RPMI7951 (cell line): Measurements from ENCODE around the gene DHRS7. TPM values are rescaled to one million over a fixed set of nuclear protein-coding genes. Genes with fewer than 3 reads are reported as not detected.

Experiments used
- DNase-seq: peaks from one replicate; pipeline ENCODE4 v3.0.0-alpha.2; 2012; ENCODE audit warnings: low read depth
- total RNA-seq: library from RNA; depleted of rRNA; stranded (reverse); fragments of >200 nt; shearing (Covaris generic); gene quantifications from 2 replicates; pipeline ENCODE4 v1.2.3, GENCODE V29; 2014

DHRS7 gene
- total RNA-seq, 1 experiment from 2014 or later = 74.3 TPM

DNA sequence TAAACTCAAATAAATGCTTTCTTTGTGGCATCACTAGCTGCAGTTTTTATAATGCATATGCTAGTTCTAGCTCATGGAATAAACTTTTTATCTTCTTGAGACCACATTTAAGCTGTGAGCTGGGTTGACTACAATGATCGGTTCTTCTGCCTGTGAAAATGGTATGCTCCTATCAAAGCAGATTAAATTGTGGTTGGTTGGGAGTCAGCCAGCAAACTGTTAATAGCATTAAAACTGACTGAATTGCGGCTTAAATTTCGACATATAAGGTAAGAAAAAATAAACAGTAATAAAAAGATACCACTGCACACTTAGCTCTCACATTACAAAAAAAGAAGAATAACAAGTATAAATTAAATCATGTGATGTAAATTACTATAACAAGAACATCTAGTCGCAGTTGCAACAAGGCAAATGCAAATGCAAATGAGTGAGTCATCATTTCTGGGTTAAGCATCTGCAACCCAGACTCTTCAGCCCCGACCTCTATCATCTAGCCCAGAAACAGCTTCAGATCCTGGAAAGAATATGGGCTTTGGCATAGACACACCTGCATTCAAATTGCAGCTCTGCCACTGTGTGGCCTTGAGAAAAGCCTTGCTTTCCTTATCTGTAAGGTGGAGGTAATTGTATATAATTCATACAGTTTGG, 19.8 kb upstream of the DHRS7 start:
- DNase-seq = no peak

DNA sequence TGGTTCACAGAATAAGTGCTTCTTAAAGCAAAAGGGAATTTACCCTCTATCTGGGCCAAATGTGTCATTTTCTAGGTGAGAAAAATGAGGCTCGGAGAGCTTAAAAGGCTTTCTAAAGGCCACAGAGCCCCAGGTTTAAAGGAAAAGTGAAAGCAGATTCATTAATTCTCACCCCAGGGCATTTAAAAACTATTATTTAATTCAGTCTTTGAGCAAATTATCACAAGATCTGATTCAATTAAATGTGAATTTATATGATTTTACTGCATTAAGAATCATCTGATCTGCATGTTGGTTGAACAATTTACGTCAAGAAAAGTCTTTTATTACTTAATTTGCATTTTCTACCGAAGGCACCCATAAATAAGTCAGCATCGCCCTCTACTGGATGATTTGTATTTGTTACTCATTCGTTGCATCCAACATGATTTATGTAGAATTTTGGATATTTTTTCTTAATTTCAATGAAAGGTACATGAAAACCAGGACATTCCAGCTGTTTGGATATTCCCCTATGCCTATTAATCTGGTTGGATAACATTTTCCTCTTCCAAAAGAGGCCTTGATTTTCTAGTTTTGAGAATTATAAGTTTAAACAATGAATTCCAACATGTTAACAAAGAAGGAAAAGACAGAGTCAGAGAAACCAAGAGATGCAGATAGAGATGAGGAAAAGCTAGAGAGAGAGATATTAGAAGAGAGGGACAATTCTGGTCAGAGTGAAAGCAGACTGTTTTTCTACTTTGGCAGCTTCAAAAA, 19.1 kb upstream of the DHRS7 start:
- peak; percentile 58 for DNase-seq

DNA sequence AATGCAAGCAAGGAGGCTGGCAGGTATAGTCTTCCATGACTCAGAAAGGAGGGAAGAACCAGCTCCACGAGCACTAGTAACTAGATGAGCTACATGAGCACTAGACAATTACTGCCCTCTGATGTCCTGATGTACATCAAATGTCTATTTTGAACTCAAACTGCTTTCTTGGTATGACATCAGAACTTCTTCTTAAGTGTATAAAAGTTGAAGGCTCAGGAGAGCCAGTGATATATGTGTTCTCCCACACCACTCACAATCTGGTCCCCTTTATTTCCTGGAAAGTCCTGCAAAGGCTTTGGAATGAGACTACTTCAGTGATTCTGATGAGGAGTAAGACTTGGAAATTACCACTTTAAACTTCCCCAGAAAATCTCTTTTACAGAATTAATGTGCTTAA, 18.5 kb upstream of the DHRS7 start:
- DNase-seq = peak; percentile 34

DNA sequence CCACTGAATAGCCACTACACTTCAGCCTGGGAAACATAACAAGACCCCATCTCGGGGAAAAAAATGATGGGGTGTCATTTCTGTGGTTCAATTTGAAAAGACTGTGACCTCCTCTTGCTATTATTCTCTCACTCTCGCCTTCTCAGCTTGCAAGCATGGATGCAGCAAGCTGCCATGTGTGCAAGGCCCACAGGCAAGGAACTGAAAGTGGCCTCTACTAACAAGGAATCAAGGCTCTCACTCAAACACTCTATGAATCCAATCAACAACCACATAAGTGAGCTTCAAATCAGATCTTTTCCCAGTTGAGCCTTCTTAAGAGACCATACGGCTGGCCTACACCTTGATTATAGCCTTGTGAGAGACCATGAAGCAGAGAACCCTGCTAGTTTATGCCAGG, 17.9 kb upstream of the DHRS7 start:
- DNase-seq = no peak

DNA sequence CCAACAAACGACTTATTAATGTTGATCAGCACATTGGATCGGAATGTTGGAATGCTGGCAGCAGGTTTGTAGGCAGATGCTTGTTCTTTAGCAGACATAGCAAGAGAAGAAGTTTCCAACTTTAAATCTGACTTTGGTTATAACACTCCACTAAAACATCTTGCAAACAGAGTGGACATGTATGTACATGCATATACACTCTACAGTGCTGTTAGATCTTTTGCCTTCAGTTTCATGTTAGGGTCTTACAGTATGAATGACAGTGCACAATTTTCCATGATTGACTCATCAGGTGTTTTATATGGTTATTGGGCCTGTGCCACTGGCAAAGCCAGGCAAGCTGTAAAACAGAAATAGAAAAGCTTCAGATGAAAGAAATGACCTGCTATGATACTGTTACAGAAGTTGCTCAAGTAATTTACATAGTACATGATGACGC, 14.3 kb upstream of the DHRS7 start:
- no peak for DNase-seq

DNA sequence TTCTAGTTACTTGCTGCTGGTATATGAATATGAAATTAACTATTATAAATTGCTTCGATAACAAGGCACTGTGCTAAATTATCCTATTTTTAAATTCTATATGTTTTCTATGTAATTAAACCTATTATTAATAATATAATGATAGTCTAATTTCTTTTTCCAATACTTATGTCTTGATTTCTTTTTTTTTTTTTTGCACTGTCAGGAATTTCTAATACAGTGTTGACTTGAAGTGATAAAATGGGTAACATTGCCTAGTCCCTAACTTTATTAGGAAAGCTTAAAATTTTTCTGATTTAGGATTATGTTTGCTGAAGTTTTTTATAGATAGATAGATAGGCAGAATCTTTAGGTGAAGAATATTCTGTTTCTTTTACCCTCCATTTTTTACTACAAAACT, 13.6 kb upstream of the DHRS7 start:
- no peak for DNase-seq

DNA sequence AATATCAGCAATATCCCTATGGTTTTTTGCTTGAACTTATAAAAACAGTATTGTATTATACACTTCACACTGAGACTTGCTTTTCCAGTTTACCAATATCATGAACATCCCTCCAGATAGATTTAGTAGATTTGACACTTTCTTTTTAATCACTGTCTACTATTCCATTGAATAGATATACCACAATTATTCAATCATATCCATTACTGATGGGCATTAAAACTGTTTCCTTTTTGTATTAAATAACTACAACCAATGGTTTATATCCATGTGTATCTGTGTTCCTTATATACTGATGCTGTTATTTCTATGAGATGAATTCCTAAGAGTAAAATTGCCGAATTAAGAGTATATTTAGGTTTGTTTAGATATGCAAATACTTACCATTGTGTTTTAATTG, 13.0 kb upstream of the DHRS7 start:
- no peak for DNase-seq

DNA sequence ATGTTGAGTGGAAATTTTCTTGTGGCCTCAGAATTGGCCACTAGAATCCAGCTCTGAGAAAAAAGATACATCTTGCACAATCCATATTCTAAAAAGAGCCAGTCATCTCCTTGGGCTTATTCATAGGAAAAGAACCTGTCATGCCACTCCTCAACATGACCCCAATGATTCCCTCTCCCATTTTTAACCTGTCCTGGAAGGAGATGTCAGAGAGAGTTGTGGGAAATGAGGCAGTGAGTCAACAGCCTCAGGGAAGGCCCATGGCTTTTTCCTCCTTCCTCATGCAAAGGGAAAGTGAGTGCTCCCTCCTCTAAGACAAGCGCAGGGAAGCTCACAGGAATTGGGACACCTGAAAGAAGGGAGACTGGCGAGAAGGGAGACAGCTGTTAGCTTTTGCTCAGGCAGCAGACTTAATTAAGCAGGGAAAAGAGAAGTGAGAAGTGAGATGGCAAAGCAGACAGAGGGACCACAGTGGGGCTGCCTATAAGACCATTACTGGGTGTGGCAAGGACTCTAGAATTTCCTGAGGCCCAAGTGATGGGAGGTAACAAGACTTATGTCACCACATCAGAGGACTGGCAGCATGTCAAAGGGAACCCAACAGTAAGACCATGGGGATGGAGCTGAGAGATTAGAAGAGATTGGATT, 10.2 kb upstream of the DHRS7 start:
- no peak for DNase-seq

DNA sequence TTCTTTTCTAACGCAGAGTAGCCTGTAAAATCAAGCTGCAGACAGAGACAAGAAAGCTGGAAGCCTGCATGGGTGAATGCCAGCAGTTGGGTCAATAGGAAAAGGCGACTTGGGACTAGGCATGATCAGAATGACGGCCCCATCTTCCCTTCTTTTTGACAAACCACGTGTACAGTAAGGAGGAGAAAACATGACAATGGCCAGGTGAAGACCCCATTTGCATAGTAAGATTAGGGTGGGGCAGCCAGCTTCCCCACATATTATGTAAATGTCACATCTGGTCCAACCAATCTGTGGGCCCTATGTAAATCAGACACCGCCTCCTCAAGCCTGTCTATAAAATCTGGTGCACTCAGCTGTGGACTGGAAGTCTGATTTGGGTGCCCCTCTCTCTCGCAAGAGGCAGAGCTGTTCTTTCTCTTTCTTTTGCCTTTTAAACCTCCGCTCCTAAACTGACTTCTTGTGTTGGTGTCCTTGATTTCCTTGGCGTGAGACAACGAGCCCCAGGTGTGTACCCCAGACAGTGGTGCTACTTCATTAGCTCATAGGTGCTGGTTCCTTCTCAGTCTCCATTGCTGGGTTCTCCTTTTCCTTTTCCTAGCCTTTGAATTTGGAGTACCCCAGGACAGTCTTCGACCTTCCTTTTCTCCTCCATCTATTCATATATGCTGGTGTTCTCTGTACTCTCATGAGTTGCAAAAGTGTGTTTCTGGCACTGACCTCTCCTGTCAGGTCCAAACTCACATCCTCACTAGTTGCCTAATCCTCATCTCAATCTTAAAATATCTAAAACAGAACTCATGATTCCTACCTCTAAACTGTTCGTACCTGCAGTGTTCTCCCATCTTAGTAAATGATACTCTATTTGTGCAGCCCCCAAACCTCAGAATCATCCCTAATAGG, 9.4 kb upstream of the DHRS7 start:
- DNase-seq = no peak

DNA sequence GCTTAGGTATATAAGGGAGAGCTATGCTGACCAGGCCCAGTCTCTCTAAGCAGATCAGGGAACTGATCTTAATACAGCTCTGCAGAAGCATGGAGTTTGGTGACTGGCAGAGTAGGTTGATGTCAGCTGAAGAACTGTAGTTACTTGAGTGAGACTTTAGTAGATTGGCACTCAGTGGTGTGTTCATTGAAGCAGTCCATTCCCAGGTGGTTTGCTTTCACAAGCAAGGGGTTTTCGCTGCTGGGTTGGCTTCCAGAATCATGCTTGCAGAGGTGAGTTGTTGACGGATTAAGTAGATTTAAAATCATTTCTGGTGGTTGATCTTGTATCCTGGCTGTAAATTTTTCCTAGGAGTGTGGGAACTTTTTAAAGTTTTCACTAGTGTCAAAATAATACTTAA, 6.5 kb upstream of the DHRS7 start:
- no peak for DNase-seq

DNA sequence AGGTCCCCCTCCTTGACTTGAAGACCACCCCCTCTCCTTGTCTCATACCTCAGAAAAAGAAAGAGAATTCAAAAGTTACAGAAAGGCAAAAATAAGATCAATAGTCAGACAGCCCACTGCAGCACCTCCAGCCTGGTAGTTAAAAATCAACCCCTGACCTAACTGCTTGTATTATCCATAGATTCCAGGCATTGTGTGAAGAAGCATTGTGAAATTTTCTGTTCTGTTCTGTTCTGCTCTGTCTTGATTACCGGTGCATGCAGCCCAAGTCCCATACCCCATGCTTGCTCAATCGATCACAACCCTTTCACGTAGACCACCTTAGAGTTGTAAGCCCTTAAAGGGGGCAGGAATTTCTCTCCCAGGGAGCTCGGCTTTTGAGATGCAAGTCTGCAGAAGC, 5.8 kb upstream of the DHRS7 start:
- no peak for DNase-seq

DNA sequence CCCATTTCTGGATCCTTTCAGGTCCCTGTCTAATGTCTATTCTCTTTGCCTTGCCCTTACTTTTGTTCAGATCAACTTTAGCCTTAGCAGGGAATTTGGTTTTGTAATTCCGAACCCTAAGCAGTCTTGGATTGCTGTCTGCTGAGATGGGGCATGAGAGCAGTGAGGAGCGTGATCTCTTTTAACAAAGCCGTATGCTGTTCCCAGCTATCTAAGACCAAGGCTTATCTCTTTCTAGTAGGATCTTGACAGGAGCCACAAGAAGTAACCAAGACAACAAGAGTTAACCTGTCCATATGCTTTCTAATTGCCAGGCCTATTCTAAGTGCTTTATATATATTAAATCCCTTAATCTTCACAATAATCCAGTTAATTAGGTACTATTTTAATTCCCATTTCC, 4.5 kb upstream of the DHRS7 start:
- no peak for DNase-seq

DNA sequence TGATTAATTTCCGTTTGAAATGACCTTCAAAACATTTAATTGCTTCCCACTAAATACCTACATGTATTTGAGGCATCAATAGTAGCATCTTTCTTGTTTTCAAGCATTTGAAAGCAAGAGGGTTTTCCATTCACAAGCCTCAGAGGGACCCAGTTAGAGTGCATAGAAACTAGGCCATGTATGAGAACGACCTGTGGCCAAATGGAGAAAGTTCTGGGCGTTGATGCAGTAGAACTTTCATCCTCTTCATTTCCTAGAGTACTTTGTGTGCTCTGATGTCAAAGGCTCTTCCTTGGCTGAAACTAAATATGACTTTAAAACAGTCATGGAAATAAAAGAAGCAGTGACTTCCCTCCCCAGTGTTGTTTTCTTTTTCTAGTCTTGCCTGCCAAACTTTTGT, 944 bp upstream of the DHRS7 start:
- no peak for DNase-seq

DNA sequence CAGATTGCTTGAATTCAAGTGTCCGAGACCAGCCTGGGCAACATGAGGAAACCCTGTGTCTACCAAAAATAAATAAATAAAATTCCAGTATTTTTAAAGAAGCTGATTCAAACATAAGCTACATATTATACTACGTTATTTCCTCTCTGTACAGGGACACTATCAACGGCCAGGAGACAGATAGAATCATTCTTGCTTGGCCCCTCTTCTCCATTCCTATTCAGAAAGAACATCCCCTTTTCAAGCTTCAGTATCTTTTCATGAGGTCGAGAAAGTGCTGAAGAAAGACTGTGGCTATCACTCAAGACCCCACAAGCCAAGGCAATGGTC, 314 bp upstream of the DHRS7 start:
- DNase-seq = no peak

DNA sequence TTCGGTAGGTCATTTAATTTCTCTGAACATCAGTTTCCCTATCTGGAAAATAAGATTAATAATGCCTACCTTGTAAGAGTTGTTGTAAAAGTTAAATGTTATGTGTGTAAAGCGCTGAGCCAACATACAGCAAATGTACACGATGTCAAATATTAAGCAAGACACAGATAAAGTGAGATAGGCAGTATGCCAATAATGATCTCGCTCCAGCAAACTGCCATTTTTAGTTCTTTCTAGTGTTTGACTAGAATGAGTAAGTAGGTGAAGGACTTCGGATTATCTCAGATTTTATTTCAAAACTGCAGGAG, 840 bp downstream of the DHRS7 start:
- no peak for DNase-seq

DNA sequence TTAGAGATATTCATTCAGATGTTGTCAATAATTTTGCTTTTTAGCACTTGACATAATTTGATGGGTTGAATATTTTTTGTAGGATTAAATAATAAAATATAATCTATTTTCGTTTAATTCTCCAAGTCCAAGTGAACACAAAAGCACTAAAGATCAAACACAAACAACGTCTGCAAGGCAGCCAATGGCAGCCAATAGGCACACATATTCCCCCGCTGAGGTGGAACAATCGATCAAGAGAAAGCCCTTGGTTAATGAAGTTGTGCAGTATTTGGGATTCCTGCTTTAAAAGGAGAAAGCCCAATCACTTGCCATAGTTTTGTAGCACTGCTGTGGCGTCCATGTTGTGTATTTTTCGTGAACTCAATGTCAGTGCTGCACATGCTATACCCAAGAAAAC, 1.5 kb downstream of the DHRS7 start:
- no peak for DNase-seq

DNA sequence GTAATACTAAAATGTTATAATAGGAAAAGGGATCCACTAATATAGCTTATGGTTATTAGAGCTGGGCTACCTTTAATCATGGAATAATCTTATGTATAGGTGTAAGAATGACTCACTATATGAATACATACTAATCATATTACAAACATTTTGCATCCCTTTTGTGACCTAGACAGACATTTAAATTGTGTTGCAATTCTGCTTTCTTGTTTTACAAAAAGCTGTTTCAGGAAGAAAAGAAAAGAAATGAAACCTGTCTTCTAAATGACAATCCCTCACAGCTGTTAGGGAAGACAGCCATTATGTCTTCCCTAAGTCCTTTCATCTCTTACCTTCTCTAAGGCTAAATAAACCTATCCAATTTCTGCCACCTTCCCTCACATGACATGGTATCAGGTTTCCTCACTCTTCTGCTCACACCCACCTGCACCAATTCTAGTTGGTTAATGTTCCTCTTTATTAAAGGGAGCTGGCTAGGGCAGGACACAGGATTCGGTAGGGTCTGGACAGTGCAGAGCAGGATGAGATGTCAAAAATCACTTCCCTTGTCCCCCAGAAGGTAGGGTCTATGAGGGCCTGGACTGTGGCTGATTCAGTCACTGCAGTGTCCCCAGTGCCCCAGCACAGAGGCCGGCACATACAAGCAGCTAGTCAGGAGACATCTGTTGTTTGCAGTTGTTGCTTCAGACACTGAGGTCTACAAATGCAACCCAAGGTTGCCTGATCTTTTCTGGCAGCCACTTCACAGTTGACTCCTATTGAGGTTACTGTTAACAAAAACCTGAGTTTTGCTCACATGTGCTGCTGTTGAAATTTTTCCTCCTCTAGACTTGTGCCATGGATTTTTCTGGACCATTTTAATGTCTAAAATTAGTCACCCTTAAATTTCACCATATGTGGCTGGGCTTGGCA, 3.7 kb downstream of the DHRS7 start:
- DNase-seq = no peak

DNA sequence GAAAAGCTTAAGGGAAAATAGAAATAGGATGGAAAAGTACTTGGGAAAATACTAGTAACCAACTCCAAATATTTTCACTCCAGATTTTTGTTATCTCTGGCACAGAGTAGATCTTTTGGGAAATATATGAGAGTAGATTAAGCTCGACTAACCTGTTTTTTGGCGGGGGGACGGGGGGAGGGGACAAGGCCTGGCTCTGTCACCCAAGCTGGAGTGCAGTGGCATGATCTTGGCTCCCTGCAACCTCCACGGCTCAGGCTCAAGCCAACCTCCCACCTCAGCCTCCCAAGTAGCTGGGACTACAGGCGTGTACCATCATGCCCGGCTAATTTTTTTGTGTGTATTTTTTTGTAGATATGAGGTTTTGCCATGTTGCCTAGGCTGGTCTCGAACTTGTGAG, 4.8 kb downstream of the DHRS7 start:
- DNase-seq = no peak

DNA sequence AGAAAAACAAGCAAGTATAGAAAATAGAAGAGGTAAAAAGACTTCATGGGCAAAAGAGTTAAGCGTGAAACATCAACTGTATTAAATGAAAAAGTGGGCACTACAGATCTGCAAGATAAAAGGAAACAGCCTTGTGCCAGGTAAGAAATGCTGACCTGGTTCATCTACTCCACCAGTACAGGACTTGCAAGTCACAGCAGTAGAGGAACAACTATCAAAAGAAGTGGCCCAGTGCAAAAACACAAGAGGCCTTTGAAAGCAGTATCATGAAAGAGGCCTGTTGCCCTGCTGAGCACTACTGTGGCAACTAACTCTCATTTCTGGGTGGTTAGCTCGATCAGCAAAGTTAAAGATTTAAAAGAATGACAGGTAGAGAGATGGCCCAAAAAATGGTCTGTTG, 10.5 kb downstream of the DHRS7 start:
- no peak for DNase-seq

DNA sequence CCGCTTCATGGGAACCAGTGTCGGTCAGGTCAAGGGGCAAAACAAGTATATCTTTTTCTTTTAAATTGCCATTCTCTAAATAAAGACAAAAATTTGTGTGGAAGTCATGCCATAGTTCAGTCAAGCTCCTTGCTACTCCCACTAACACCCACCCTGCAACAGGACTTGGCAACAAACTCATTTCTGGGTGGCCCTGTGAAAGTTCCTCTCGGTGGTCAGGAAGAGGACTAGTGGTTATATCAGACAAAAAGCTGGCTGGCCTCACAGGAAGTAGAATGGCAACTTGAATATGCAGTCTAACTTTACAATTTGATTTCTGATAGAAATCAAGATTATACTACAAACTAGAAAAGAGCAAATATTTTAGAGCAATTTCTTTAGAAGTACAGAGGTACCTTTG, 11.2 kb downstream of the DHRS7 start:
- no peak for DNase-seq

DNA sequence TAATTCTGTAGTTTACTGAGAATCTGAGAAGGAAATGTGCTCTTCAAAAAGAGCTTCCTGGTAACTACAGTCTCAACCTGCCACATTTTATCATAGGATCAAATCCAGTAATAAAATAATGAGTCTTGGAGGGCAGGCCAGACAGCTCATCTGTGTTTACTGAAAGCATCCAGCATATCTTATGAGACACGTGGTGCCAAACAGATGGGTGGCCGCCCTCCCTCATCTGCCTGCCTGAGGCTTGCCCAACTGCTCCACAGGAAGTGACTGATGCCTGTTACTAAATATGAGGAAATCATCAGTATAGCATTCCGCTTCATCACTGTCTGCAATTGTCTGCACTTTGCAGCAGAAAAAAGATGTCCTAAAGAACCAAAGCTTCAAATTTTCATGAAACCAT, 13.5 kb downstream of the DHRS7 start:
- peak; percentile 86 for DNase-seq
